KMS-11 (cell line): Measurements from ENCODE around the gene NOS1AP.

Source experiments
- H2AFZ ChIP-seq: fragments of 200-600 bp; sonication (generic); 2 replicates; pipeline ENCODE4 v1.6.1; 2016; ENCODE audit warnings: antibody characterized with exemption, mixed run types, low read depth
- H3K27ac ChIP-seq: fragments of 200-600 bp; sonication (generic); 2 replicates; pipeline ENCODE4 v1.6.1; 2016; ENCODE audit warnings: mild to moderate bottlenecking, mixed run types
- H3K27me3 ChIP-seq: fragments of 200-600 bp; sonication (generic); 2 replicates; pipeline ENCODE4 v1.6.1; 2017; ENCODE audit warnings: mild to moderate bottlenecking, low read depth, mixed run types, moderate library complexity; ENCODE audit not compliant: insufficient read depth
- H3K36me3 ChIP-seq: fragments of 200-600 bp; sonication (generic); 2 replicates; pipeline ENCODE4 v1.6.1; 2017; ENCODE audit warnings: mild to moderate bottlenecking, mixed run types; ENCODE audit not compliant: insufficient read depth
- H3K4me1 ChIP-seq: fragments of 200-600 bp; sonication (generic); 2 replicates; pipeline ENCODE4 v1.6.1; 2016; ENCODE audit warnings: mild to moderate bottlenecking, low read depth, mixed run types; ENCODE audit not compliant: poor library complexity, severe bottlenecking
- H3K4me2 ChIP-seq: fragments of 200-600 bp; sonication (generic); 2 replicates; pipeline ENCODE4 v1.7.0; 2016; ENCODE audit warnings: mild to moderate bottlenecking, mixed run types
- H3K4me3 ChIP-seq: fragments of 200-600 bp; sonication (generic); IDR thresholded peaks from 2 replicates; pipeline ENCODE4 v1.6.1; 2017; ENCODE audit warnings: low read depth, low read length, mixed read lengths; ENCODE audit not compliant: insufficient read depth
- H3K79me2 ChIP-seq: fragments of 200-600 bp; sonication (generic); 2 replicates; pipeline ENCODE4 v1.6.1; 2016; ENCODE audit warnings: low read depth, mixed run types; ENCODE audit not compliant: insufficient read depth
- H3K9ac ChIP-seq: fragments of 200-600 bp; sonication (generic); 2 replicates; pipeline ENCODE4 v1.6.1; 2016; ENCODE audit warnings: mild to moderate bottlenecking, mixed run types
- H4K20me1 ChIP-seq: fragments of 200-600 bp; sonication (generic); 2 replicates; pipeline ENCODE4 v1.6.1; 2016; ENCODE audit warnings: mild to moderate bottlenecking, mixed run types; ENCODE audit not compliant: insufficient read depth
- TF ChIP-seq, protein P1 (sequence below): fragments of 200-600 bp; sonication (generic); conservative IDR thresholded peaks from 2 replicates; pipeline ENCODE4 v1.6.1; 2017; ENCODE audit warnings: low read depth, mild to moderate bottlenecking, antibody characterized with exemption, low read length, moderate library complexity, mixed read lengths

NOS1AP gene

GRCh38 chr1:162363823-162364222 lies 294.3 kb downstream of the NOS1AP start:
- Histone ChIP-seq H3K27me3 (no peaks in the 10 kb centered on the region), H3K36me3 (no peaks in the 10 kb centered on the region), H3K79me2 (no peaks in the 10 kb centered on the region), H2AFZ (no peak overlapping the region), H3K27ac (no peak overlapping the region), H3K4me3 (no peak overlapping the region), H3K4me2 (no peak overlapping the region), H3K9ac (no peak overlapping the region), H4K20me1 (no peaks in the 10 kb centered on the region), H3K4me1 (peaks cover 3% of the 10 kb centered on the region)
- TF ChIP-seq, protein P1, sequence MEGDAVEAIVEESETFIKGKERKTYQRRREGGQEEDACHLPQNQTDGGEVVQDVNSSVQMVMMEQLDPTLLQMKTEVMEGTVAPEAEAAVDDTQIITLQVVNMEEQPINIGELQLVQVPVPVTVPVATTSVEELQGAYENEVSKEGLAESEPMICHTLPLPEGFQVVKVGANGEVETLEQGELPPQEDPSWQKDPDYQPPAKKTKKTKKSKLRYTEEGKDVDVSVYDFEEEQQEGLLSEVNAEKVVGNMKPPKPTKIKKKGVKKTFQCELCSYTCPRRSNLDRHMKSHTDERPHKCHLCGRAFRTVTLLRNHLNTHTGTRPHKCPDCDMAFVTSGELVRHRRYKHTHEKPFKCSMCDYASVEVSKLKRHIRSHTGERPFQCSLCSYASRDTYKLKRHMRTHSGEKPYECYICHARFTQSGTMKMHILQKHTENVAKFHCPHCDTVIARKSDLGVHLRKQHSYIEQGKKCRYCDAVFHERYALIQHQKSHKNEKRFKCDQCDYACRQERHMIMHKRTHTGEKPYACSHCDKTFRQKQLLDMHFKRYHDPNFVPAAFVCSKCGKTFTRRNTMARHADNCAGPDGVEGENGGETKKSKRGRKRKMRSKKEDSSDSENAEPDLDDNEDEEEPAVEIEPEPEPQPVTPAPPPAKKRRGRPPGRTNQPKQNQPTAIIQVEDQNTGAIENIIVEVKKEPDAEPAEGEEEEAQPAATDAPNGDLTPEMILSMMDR = no peak

GRCh38 chr1:162364498-162364897 lies 295.0 kb downstream of the NOS1AP start:
- Histone ChIP-seq H4K20me1 (no peaks in the 10 kb centered on the region), H3K27me3 (no peaks in the 10 kb centered on the region), H3K27ac (no peak overlapping the region), H2AFZ (no peak overlapping the region), H3K4me1 (peaks cover 3% of the 10 kb centered on the region), H3K4me2 (no peak overlapping the region), H3K36me3 (no peaks in the 10 kb centered on the region), H3K79me2 (no peaks in the 10 kb centered on the region), H3K4me3 (no peak overlapping the region), H3K9ac (no peak overlapping the region)
- TF ChIP-seq, protein P1 = no peak

GRCh38 chr1:162365284-162366020 lies 296.0 kb downstream of the NOS1AP start:
- TF ChIP-seq, protein P1 = no peak
- Histone ChIP-seq H3K36me3 (no peaks in the 10 kb centered on the region), H3K27me3 (no peaks in the 10 kb centered on the region), H3K9ac (no peak overlapping the region), H3K4me2 (no peak overlapping the region), H3K4me3 (no peak overlapping the region), H3K79me2 (no peaks in the 10 kb centered on the region), H4K20me1 (no peaks in the 10 kb centered on the region), H3K4me1 (peaks cover 3% of the 10 kb centered on the region), H3K27ac (no peak overlapping the region), H2AFZ (no peak overlapping the region)

DNA sequence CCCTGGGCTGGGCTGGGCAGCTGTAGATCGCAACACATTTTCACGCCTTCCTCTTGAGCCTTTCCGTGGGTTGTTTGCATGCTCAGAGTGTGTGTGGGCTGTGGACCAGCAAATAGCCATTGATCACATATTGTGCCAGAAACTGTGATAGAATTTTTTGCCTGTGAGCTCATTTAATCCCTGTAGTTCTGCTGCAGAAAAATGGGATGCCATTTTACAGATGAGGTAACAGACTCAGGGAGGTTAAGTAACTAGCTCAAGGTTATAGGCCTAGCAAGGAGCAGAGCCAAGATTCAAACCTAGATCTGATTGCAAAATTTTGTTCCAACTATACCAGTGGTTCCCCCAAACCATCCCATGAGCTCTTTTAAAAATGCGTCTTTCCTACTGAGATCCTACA lies 296.7 kb downstream of the NOS1AP start:
- H2AFZ ChIP-seq = no peak overlapping the region
- H3K27me3 ChIP-seq = no peaks in the 10 kb centered on the region
- no peak overlapping the region for H3K4me3 ChIP-seq
- H3K4me2 ChIP-seq = no peak overlapping the region
- no peak overlapping the region for H3K9ac ChIP-seq
- no peak overlapping the region for H3K27ac ChIP-seq
- no peaks in the 10 kb centered on the region for H3K79me2 ChIP-seq
- H3K4me1 ChIP-seq = peaks cover 3% of the 10 kb centered on the region
- TF ChIP-seq, protein P1 = no peak
- H4K20me1 ChIP-seq = no peaks in the 10 kb centered on the region
- H3K36me3 ChIP-seq = no peaks in the 10 kb centered on the region
